ENCODE results near the gene MAPK14.
"Not testable (repeated sequence)": the region's sequence is repeated elsewhere in the genome, so short reads cannot be mapped to it uniquely, and the experiment has no call there.

The MAPK14 gene

GRCh38 chr6:36078159-36078558 is 50.6 kb downstream of the MAPK14 start:
- no peak for DNase-seq (ENCODE audit: low read depth, low spot score)
- H3K4me3 ChIP-seq (ENCODE audit: low read depth, low read length): no peak overlapping the region
- no peak for TF ChIP-seq CTCF (IDR thresholded peaks at IDR 0.05; ENCODE audit: low read depth, low read length)
- in situ Hi-C loops (cut with HindIII; ENCODE audit: low sequenced_read_pairs): no loop called here

GRCh38 chr6:36079601-36080000 is 52.0 kb downstream of the MAPK14 start:
- DNase-seq (ENCODE audit: low read depth, low spot score): no peak
- no peak for TF ChIP-seq CTCF (IDR thresholded peaks at IDR 0.05; ENCODE audit: low read depth, low read length)
- in situ Hi-C loops (cut with HindIII; ENCODE audit: low sequenced_read_pairs): no loop called here
- H3K4me3 ChIP-seq (ENCODE audit: low read depth, low read length): no peak overlapping the region

GRCh38 chr6:36082318-36082717 is 54.7 kb downstream of the MAPK14 start:
- H3K4me3 ChIP-seq (ENCODE audit: low read depth, low read length): no peak overlapping the region
- no peak for DNase-seq (ENCODE audit: low read depth, low spot score)
- in situ Hi-C loops (cut with HindIII; ENCODE audit: low sequenced_read_pairs): no loop called here
- no peak for TF ChIP-seq CTCF (IDR thresholded peaks at IDR 0.05; ENCODE audit: low read depth, low read length)

- in situ Hi-C loops (cut with HindIII; ENCODE audit: low sequenced_read_pairs): no loop called here
- H3K4me3 ChIP-seq (ENCODE audit: low read depth, low read length): no peak overlapping the region
- DNase-seq (ENCODE audit: low read depth, low spot score): no peak
- no peak for TF ChIP-seq CTCF (IDR thresholded peaks at IDR 0.05; ENCODE audit: low read depth, low read length)
These were observed 55.8 kb downstream of the MAPK14 start for GRCh38 chr6:36083446-36083845.

GRCh38 chr6:36088204-36088603 is 60.6 kb downstream of the MAPK14 start:
- in situ Hi-C loops (cut with HindIII; ENCODE audit: low sequenced_read_pairs): not testable (repeated sequence)

GRCh38 chr6:36089048-36089447 is 61.4 kb downstream of the MAPK14 start:
- no peak overlapping the region for H3K4me3 ChIP-seq (ENCODE audit: low read depth, low read length)
- DNase-seq (ENCODE audit: low read depth, low spot score): no peak
- in situ Hi-C loops (cut with HindIII; ENCODE audit: low sequenced_read_pairs): no loop called here
- no peak for TF ChIP-seq CTCF (IDR thresholded peaks at IDR 0.05; ENCODE audit: low read depth, low read length)

More at GRCh38 chr6:36088204-36088603, 60.6 kb downstream of the MAPK14 start:
- not testable (repeated sequence) for H3K4me3 ChIP-seq (ENCODE audit: low read depth, low read length); DNase-seq (ENCODE audit: low read depth, low spot score)

- no peak overlapping the region for H3K4me3 ChIP-seq (ENCODE audit: low read depth, low read length)
- in situ Hi-C loops (cut with HindIII; ENCODE audit: low sequenced_read_pairs): no loop called here
- no peak for TF ChIP-seq CTCF (IDR thresholded peaks at IDR 0.05; ENCODE audit: low read depth, low read length)
- no peak for DNase-seq (ENCODE audit: low read depth, low spot score)
These were observed 66.6 kb downstream of the MAPK14 start for GRCh38 chr6:36094238-36094637.
